Lower leg skin (tissue), 4 donors: ENCODE results near the gene MAN1A1. TPM values are rescaled to one million over a fixed set of nuclear protein-coding genes. Genes with fewer than 3 reads are reported as not detected.

Experiments used
- DNase-seq, 2 donors: peaks; one replicate each; pipeline ENCODE4 v3.0.0-alpha.2; 2019; ENCODE audit warnings: low spot score in 2 of 2
- H3K4me3 ChIP-seq: fragments of 200-600 bp; sonication (generic); 2 replicates; pipeline ENCODE4 v1.5.1; 2017; ENCODE audit warnings: mild to moderate bottlenecking, low read depth; ENCODE audit not compliant: poor library complexity, severe bottlenecking
- POLR2A ChIP-seq, 2 donors: fragments of 450-650 bp; IDR thresholded peaks; one replicate each; pipeline ENCODE4 v1.6.1; 2016 to 2017; ENCODE audit warnings: antibody characterized with exemption in 2 of 2, mild to moderate bottlenecking in 1 of 2, moderate library complexity in 1 of 2
- WGBS, 2 donors: methylation state at CpG; one replicate each; pipeline ENCODE4 v1.1.5; 2018; 5-methylcytosine and 5-hydroxymethylcytosine counted together
- intact Hi-C: fragments of 100-400 bp; cut with DNase I; formaldehyde crosslinking; loops from one replicate; pipeline ENCODE4 v1.15.0; 2023; ENCODE audit warnings: low total_unique reads
- total RNA-seq, 4 donors: library from RNA; depleted of rRNA; stranded (reverse); fragments of >200 nt; gene quantifications; one replicate each; pipeline ENCODE4 v1.1.0, GENCODE V29; 2016
- TF ChIP-seq, protein P1 (sequence below), 3 donors: fragments of 450-650 bp; IDR thresholded peaks; one replicate each; pipeline ENCODE4 v1.5.1; 2016; ENCODE audit warnings: antibody characterized with exemption in 3 of 3, mild to moderate bottlenecking in 3 of 3, moderate library complexity in 2 of 3

The MAN1A1 gene
- total RNA-seq, 4 donors from 2014 or later: 33.5 to 85.7 (median 37.1) TPM

DNA sequence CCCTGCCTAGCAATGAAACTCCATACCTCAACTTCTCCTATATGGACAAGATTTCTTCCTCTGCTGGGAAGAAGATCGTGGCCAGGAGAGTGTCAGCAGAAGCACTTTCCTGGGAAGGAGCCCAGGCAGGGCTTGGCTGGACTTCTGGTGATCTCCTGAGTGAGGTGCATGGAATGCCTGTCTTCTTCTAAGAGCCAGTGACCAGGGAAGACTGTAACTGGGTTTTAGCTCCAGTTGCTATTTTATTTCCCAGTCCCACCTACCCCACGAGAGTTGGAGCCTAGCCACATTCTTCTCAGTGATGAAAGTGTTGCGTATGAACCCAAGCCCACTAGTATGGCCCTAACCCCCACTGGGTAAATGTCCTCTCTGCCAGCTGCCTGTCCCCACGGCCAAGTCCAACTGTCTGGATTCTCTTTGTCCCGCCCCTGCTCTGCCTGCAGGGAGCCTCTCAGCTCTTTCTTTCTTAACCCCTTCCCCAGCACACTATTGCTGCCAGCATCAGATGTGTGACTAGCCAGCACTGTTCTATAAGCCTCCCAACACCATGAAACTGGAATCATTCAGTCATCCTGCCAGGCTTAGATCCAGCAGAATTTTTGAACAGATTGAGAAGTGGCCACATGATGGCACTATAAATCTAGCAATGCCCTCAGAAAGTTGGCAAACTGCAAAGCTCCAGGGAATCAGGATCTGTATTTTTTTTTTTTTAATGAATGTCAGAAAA, 201.3 kb downstream of the MAN1A1 start:
- H3K4me3 ChIP-seq: no peak overlapping the region
- WGBS, 2 donors: 31 to 52% methylated on average over 5 of the region's 5 CpGs
- peak in 1 of 2 donors; percentile 55 for DNase-seq
- TF ChIP-seq, protein P1, sequence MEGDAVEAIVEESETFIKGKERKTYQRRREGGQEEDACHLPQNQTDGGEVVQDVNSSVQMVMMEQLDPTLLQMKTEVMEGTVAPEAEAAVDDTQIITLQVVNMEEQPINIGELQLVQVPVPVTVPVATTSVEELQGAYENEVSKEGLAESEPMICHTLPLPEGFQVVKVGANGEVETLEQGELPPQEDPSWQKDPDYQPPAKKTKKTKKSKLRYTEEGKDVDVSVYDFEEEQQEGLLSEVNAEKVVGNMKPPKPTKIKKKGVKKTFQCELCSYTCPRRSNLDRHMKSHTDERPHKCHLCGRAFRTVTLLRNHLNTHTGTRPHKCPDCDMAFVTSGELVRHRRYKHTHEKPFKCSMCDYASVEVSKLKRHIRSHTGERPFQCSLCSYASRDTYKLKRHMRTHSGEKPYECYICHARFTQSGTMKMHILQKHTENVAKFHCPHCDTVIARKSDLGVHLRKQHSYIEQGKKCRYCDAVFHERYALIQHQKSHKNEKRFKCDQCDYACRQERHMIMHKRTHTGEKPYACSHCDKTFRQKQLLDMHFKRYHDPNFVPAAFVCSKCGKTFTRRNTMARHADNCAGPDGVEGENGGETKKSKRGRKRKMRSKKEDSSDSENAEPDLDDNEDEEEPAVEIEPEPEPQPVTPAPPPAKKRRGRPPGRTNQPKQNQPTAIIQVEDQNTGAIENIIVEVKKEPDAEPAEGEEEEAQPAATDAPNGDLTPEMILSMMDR (IDR thresholded peaks at IDR 0.05): no peak
- no peak for TF ChIP-seq POLR2A (IDR thresholded peaks at IDR 0.05)
- intact Hi-C loops: no loop called here

DNA sequence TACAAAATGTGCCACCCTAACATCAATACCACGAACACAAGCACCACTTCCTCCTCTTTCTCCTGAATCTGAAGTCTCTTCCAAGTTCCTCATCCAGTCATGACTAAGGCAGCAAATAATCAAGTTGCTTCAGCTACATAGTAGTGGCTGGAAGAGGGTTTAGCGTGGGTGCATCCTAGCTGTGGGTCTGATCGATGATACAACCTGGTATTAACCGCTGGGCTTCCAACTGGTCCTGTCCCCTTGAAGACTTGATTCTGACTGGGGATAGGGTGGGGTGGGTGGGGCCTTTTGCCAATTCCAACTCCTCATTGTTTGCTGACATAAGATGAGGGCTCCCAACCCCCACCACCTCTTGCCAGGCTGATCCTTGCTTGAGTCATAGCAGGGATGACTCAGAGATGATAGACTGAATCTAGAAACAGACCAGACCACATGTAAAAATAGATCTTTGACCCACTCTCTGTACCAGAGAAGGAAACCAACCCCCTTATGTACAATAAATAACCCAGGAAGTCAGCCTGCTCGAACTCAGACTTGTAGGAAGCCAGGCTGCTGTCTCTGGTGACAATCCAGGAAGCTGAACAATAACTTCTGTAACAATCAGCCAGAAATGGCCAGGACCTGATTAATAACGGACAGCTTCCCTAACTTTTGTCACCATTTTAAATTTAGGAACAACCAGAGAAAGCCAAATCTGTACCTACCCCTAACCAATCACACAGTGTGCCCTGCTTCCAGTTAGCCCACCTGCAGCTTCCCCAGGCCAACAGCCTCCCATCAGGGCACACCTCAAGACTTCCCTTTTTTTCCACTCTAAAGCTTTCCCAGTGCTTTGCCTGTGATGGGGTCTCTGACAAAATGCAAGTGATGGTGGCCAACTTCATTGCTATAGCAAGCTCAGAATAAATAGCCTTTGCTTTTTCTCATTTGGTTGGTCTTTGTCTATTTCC, 202.2 kb downstream of the MAN1A1 start:
- TF ChIP-seq, protein P1 (IDR thresholded peaks at IDR 0.05): no peak
- TF ChIP-seq POLR2A (IDR thresholded peaks at IDR 0.05): no peak
- peak; percentile 48 to 89 for DNase-seq
- no peak overlapping the region for H3K4me3 ChIP-seq
- WGBS, 2 donors: 19 to 39% methylated on average over 6 of the region's 6 CpGs
- intact Hi-C loops: no loop called here

DNA sequence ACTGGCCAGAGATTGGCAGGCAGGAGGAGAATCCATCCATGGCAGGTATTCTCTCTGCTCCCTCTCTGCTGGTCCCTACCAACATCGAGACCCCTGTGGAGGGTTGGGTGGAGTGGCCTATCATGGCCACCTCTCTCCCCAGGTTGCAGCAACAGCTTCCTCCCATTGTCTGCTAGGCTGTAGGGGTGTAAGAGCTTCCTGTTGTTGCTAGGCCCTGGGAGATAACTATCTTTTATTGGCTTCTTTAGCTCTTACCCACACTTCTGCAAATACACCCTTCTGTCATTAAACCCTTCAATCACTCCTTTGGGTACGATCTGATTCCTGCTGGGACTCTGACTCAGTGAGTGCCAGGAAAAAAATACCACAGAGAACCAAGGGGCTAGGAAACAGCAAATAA, 204.4 kb downstream of the MAN1A1 start:
- intact Hi-C loops: no loop called here
- H3K4me3 ChIP-seq: no peak overlapping the region
- no peak for TF ChIP-seq POLR2A (IDR thresholded peaks at IDR 0.05)
- TF ChIP-seq, protein P1 (IDR thresholded peaks at IDR 0.05): no peak
- 43 to 62% methylated on average over 2 of the region's 2 CpGs for whole genome bisulfite sequencing, 2 donors
- no peak for DNase-seq

- 93 to 96% methylated on average over 5 of the region's 5 CpGs for whole genome bisulfite sequencing, 2 donors
- TF ChIP-seq POLR2A (IDR thresholded peaks at IDR 0.05): no peak
- TF ChIP-seq, protein P1 (IDR thresholded peaks at IDR 0.05): no peak
- H3K4me3 ChIP-seq: no peak overlapping the region
- intact Hi-C loops: no loop called here
- no peak for DNase-seq
Observed at GRCh38 chr6:119142637-119143036, 206.9 kb downstream of the MAN1A1 start.

GRCh38 chr6:119142041-119142440, 207.5 kb downstream of the MAN1A1 start:
- no peak overlapping the region for H3K4me3 ChIP-seq
- TF ChIP-seq, protein P1 (IDR thresholded peaks at IDR 0.05): no peak
- TF ChIP-seq POLR2A (IDR thresholded peaks at IDR 0.05): no peak
- intact Hi-C loops: no loop called here
- DNase-seq: peak in 1 of 2 donors; percentile 43
- 66 to 69% methylated on average over 9 of the region's 9 CpGs for WGBS, 2 donors
